ENCODE data around the gene WNT7B. TPM values are rescaled to one million over a fixed set of nuclear protein-coding genes. Genes with fewer than 3 reads are reported as not detected.
A peak's percentile ranks its signal among the peaks of the same experiment; 100 is the strongest.

WNT7B gene
- total RNA-seq, 1 experiment from 2014 or later: 13.3 TPM

- DNase-seq (ENCODE audit: low read depth): no peak
Observed at GRCh38 chr22:45877651-45878050, 99.3 kb downstream of the WNT7B start.

- no peak for DNase-seq (ENCODE audit: low read depth)
Observed at GRCh38 chr22:45877036-45877380, 100.0 kb downstream of the WNT7B start.

GRCh38 chr22:45876136-45877035, 100.6 kb downstream of the WNT7B start:
- DNase-seq (ENCODE audit: low read depth): peak; percentile 1

GRCh38 chr22:45872659-45873263, 104.2 kb downstream of the WNT7B start:
- DNase-seq (ENCODE audit: low read depth): no peak

DNA sequence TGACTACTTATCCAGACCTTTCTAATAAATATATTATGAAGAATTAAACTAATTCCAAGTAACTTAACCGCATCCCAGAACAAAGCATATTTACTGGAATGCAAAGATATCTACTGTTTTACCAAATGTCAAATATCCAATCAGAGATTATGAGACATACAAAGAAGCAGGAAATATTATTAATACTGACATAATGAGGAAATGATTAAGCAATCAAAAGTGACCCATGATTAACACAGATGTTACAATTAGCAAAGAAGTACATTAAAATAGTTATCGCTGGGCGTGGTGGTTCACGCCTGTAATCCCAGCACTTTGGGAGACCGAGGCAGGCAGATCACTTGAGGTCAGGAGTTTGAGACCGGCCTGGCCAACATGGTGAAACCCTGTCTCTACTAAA, 105.2 kb downstream of the WNT7B start:
- DNase-seq (ENCODE audit: low read depth): no peak

Other genes starting within 250 kb of the WNT7B start
- 1.3 and 1.7 TPM in 2 replicates for gene PPARA, start 173.4 kb upstream of the WNT7B start, total RNA-seq (2014; rRNA removed; shearing (Covaris generic))

Data from Daoy (cell line).